DOHH2 (cell line): ENCODE measurements around the gene PDE8A.

Source experiments
- CTCF ChIP-seq: fragments of 200-600 bp; sonication (generic); IDR thresholded peaks from one replicate; pipeline ENCODE4 v1.5.1; 2014; ENCODE audit warnings: antibody characterized with exemption, mild to moderate bottlenecking, low read depth, low read length; ENCODE audit not compliant: poor library complexity, severe bottlenecking
- EZH2phosphoT487 ChIP-seq: fragments of 200-600 bp; sonication (generic); IDR thresholded peaks from 2 replicates; pipeline ENCODE4 v1.6.1; 2017; ENCODE audit warnings: borderline replicate concordance, mild to moderate bottlenecking, antibody characterized with exemption, low read length, moderate library complexity, mixed read lengths

- TF ChIP-seq CTCF, result no peak
- TF ChIP-seq EZH2phosphoT487, result no peak
Measured at GRCh38 chr15:84962955-84963354, 18.7 kb upstream of the PDE8A start.
